ENCODE data around the gene RABEPK. TPM values are rescaled to one million over a fixed set of nuclear protein-coding genes. Genes with fewer than 3 reads are reported as not detected.
"Not testable (repeated sequence)": the region's sequence is repeated elsewhere in the genome, so short reads cannot be mapped to it uniquely, and the experiment has no call there.

The RABEPK gene, protein sequence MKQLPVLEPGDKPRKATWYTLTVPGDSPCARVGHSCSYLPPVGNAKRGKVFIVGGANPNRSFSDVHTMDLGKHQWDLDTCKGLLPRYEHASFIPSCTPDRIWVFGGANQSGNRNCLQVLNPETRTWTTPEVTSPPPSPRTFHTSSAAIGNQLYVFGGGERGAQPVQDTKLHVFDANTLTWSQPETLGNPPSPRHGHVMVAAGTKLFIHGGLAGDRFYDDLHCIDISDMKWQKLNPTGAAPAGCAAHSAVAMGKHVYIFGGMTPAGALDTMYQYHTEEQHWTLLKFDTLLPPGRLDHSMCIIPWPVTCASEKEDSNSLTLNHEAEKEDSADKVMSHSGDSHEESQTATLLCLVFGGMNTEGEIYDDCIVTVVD
- 38.0 and 49.0 TPM in 2 replicates for total RNA-seq (2014; rRNA removed; shearing (Covaris generic))

GRCh38 chr9:125200216-125201047 lies at the start of gene RABEPK:
RABEPK (plus strand) TSS chr9:125200542; CDS start chr9:125203014, 2,472 bp downstream.
- peak; percentile 98 for DNase-seq (ENCODE audit: low read depth)

- no peak for DNase-seq (ENCODE audit: low read depth)
Observed at GRCh38 chr9:125151730-125152129, 48.6 kb upstream of the RABEPK start.

DNA sequence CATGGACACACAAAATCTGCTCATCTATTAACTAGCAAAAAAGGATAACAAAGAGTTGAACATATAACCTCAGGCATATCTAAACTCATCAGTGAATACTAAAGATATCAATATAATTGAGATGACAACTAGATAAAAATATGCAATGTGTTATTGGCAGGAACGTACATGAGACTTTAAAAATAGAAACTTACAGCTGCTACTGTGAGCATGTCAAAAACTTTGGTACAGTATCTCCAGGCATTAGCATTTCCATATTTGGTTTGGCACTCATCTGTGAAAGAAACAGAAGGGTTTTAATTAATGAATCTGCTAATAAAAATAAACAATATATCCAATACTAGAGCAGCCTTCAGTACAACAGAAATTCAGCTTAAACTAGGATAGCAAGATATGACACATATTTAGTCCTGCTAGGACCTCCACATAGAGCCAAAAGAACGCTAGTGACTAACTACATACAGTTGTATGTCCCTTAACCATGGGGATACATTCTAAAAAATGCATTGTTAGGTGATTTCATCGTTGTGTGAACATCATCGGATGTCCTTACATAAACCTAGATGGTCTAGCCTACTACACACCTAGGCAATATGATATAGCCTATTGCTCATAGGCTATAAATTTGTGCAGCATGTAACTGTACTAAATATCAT lies 46.5 kb upstream of the RABEPK start:
- DNase-seq (ENCODE audit: low read depth), result no peak

GRCh38 chr9:125156551-125156950 lies 43.8 kb upstream of the RABEPK start:
- no peak for DNase-seq (ENCODE audit: low read depth)

DNA sequence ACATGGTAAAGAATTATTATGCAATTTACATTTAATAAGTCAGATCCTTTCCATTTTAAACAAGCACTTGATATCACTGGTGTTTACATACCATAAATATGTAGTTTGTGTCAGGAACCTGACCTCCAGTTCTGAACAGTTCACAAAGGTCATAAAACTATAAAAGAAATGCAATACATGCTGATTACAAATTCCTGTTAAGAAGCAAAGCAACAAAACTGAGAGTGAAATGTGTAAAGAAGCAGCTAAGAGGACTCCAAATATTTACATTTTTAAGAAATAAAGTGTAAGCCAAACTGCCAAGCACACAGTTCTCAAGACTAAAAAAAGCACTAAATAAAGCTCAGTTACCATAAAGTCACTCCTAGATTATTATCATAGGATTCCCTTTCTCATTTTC lies 39.6 kb upstream of the RABEPK start:
- DNase-seq (ENCODE audit: low read depth), result no peak

DNA sequence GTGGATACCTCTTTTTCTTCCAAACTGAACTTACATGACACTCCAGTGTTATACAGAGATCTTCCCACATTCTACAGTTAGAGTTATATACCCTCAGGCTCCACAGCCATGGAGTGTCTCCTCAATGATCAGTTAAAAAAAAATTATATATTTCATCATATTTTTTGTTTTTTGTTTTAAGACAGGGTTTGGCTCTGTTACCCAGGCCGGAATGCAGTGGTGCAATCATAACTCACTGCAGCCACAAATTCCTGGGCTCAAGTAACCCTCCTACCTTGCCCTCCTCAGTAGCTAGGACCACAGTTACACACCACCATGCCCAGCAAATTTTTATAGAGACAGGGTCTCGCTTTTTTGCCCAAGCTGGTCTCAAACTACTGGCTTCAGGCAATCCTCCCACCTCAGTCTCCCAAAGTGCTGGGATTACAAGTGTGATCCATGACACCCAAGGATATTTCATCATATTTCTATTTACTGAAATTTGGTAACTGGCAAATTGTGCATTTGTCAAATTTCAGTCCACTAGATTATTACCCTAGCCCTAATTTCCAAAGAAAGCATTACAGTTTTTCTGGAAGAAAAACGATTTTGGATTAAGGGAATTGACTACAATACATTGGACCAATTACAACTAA lies 38.9 kb upstream of the RABEPK start:
- no peak for DNase-seq (ENCODE audit: low read depth)

GRCh38 chr9:125162891-125163290 lies 37.5 kb upstream of the RABEPK start:
- DNase-seq (ENCODE audit: low read depth), result peak; percentile 16

DNA sequence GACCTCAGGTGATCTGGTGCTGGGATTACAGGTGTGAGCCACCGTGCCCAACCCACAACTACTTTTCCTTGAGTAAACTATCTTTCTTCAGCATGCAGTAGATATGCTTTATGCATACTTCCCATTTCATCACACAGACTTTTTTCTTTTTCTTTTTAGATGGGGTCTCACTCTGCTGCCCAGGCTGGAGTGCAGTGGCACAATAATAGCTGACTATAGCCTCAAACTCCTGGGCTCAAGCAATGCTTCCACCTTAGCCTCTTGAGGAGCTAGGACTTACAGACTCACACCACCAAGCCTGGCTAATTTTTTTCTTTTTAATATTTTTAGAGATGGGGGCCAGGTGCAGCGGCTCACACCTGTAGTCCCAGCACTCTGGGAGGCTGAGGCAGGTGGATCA lies 33.6 kb upstream of the RABEPK start:
- DNase-seq (ENCODE audit: low read depth), result no peak

- DNase-seq (ENCODE audit: low read depth), result no peak
Observed at GRCh38 chr9:125169895-125170294, 30.4 kb upstream of the RABEPK start.

DNA sequence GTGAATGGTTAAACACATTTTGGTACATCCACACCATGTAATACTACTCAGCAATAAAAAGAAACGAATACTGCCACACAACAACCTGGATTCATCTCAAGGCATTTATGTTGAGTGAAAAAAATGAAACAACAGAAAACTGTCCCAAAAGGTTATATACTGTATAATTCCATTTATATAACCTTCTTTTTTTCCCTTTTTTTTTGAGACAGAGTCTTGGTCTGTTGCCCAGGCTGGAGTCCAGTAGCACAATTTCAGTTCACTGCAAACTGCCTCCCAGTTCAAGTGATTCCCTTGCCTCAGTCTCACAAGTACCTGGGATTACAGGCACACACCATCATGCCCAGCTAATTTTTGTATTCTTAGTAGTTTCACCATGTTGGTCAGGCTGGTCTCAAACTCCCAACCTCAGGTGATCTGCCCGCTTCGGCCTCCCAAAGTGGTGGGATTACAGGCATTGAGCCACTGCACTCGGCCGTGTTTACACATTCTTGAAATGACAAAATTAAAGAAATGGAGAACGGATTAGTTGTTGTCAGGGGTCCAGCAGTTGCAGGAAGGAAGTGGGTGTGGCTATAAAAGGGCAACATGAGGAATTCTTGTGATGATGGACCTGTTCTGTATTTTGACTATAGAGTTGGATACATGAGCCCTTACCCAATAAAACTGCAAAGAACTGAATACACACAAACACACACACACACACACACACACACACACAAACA lies 28.1 kb upstream of the RABEPK start:
- DNase-seq (ENCODE audit: low read depth), result no peak

DNA sequence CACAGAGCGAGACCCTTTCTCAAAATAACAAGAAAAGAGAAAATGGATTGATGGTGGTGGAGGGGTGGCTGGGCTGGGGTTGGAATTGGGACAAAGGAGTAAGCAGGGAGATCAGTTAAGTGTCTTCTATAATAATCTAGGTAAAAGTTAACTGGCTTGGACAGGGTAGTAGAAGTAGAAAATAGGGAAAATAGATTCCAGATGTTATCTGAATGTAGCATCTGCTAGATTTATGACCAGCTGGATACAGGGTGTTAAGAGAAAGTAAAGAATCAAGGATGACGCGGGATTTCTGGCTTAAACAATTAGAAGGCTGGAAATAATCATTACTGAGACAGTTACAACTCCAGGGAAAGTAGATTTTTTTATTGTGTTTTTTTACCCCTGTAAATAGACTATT lies 23.7 kb upstream of the RABEPK start:
- DNase-seq (ENCODE audit: low read depth), result no peak

DNA sequence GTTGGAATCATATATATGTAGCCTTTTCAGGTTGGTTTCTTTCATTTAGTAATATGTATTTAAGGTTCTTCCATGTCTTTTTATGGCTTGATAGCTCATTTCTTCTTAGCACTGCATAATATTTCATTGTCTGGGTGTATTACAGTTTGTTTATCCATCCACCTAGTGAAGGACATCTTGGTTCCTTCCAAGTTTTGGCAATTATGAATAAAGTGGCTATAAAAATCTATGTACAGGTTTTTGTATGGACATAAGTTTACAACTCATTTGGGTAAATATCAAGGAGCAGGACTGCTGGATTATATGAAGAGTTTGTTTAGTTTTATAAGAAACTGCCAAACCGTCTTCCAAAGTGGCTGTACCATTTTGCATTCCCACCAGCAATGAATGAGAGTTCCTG lies 22.5 kb upstream of the RABEPK start:
- DNase-seq (ENCODE audit: low read depth), result no peak

GRCh38 chr9:125179776-125180175 lies 20.6 kb upstream of the RABEPK start:
- not testable (repeated sequence) for DNase-seq (ENCODE audit: low read depth)

- DNase-seq (ENCODE audit: low read depth), result no peak
Observed at GRCh38 chr9:125180876-125181275, 19.5 kb upstream of the RABEPK start.

GRCh38 chr9:125181756-125182155 lies 18.6 kb upstream of the RABEPK start:
- DNase-seq (ENCODE audit: low read depth), result not testable (repeated sequence)

GRCh38 chr9:125183054-125183453 lies 17.3 kb upstream of the RABEPK start:
- DNase-seq (ENCODE audit: low read depth), result no peak

GRCh38 chr9:125183561-125183960 lies 16.8 kb upstream of the RABEPK start:
- DNase-seq (ENCODE audit: low read depth), result no peak

DNA sequence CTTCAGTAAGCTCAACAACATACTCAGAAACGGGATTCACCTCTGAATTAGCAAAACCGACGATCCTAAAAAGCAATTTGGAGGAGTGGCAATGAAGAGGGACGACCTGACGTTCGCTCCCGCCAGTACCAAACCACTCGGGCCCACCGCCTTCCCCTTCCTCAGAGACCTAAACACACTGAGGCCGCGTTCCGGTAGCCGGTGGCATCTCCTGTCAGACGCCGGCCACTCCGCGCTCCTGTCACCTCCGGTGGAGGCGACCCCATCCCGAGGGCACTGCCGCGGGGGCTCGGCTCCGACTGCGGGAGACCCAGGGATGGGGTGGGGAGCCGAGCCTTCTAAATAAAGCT lies 11.4 kb upstream of the RABEPK start:
- peak; percentile 24 for DNase-seq (ENCODE audit: low read depth)

- DNase-seq (ENCODE audit: low read depth), result peak; percentile 99
Observed at GRCh38 chr9:125189361-125190289, 10.7 kb upstream of the RABEPK start, which contains the start of gene PPP6C. PPP6C (minus strand) TSS chr9:125189803; CDS start chr9:125189718, 85 bp downstream.

GRCh38 chr9:125190361-125190801 lies 10.0 kb upstream of the RABEPK start:
- DNase-seq (ENCODE audit: low read depth), result no peak

Measured in Daoy (cell line).